ENCODE results near the gene TASOR. TPM values are rescaled to one million over a fixed set of nuclear protein-coding genes. Genes with fewer than 3 reads are reported as not detected.

The TASOR gene
- total RNA-seq, 1 experiment from 2014 or later: 40.2 TPM

GRCh38 chr3:56683122-56683817 lies at the start of gene TASOR (continued):
- TF ChIP-seq USF1 (CRISPR knock-in tag; IDR thresholded peaks at IDR 0.05) (peak; percentile 84), SOX15 (CRISPR knock-in tag; IDR thresholded peaks at IDR 0.05) (no peak), ZNF219 (CRISPR knock-in tag; IDR thresholded peaks at IDR 0.05; ENCODE audit: borderline replicate concordance) (peak; percentile 90; the same call in 1 of the 2 replicates), MLX (CRISPR knock-in tag; IDR thresholded peaks at IDR 0.05) (peak; percentile 61; the same call in 1 of the 2 replicates)

GRCh38 chr3:56732109-56732508 lies 49.0 kb upstream of the TASOR start:
- no peak for TF ChIP-seq USF2 (CRISPR knock-in tag; IDR thresholded peaks at IDR 0.05)
- TF ChIP-seq SOX15 (CRISPR knock-in tag; IDR thresholded peaks at IDR 0.05): no peak
- TF ChIP-seq SMAD3 (CRISPR knock-in tag; IDR thresholded peaks at IDR 0.05; ENCODE audit: borderline replicate concordance): no peak
- TF ChIP-seq ZNF423 (CRISPR knock-in tag; IDR thresholded peaks at IDR 0.05): no peak
- no peak for TF ChIP-seq ELF4 (CRISPR knock-in tag; IDR thresholded peaks at IDR 0.05; ENCODE audit: low read depth)
- TF ChIP-seq PRDM15 (CRISPR knock-in tag; IDR thresholded peaks at IDR 0.05): no peak
- no peak for TF ChIP-seq AFF4 (CRISPR knock-in tag; IDR thresholded peaks at IDR 0.05; ENCODE audit: borderline replicate concordance)
- no peak for TF ChIP-seq RELA (CRISPR knock-in tag; IDR thresholded peaks at IDR 0.05; ENCODE audit: borderline replicate concordance)
- TF ChIP-seq PREB (CRISPR knock-in tag; IDR thresholded peaks at IDR 0.05; ENCODE audit: borderline replicate concordance): no peak
- TF ChIP-seq FOXJ3 (CRISPR knock-in tag; IDR thresholded peaks at IDR 0.05; ENCODE audit: borderline replicate concordance): no peak
- TF ChIP-seq ZNF416 (CRISPR knock-in tag; IDR thresholded peaks at IDR 0.05): no peak
- no peak for TF ChIP-seq TEAD4 (CRISPR knock-in tag; IDR thresholded peaks at IDR 0.05)
- 0 out of 2 replicates have a peak overlapping the region, but pooled peaks have one; percentile 6 for H3K27ac Mint-ChIP-seq
- DNase-seq (ENCODE audit: low spot score) (no peak), ATAC-seq (no peak)
- H3K4me1 Mint-ChIP-seq: peaks cover 9% of the 10 kb centered on the region
- H3K27me3 Mint-ChIP-seq (ENCODE audit: low read depth): no peaks in the 10 kb centered on the region
- 0 out of 2 replicates have a peak, but pooled peaks cover 3% of the 10 kb centered on the region for H3K36me3 Mint-ChIP-seq
- CTCF ChIA-PET: interaction anchor here (1.7 kb wide), 1 partner anchor 257 kb away, joined by 5 read pairs; no protein-coding TSS in a partner anchor
- no peaks in the 10 kb centered on the region for H3K9me3 Mint-ChIP-seq
- POLR2A ChIA-PET: interaction anchor here (1.6 kb wide), 1 partner anchor 12 kb away, joined by 3 read pairs; no protein-coding TSS in a partner anchor
- no peak overlapping the region for H3K4me3 Mint-ChIP-seq

Measured in WTC11 (cell line).